Activated CD4-positive, alpha-beta T cell treated with anti-CD3 and anti-CD28 coated beads, Interleukin-2, Interleukin-6, amounts not matched to agents 100 ng/mL and 50 ng/mL, durations not matched to agents 16 hours and 8 hours (primary cell): Measurements from ENCODE around the gene ZRANB3.
A peak's percentile ranks its signal among the peaks of the same experiment; 100 is the strongest.
"Not testable (repeated sequence)": the region's sequence is repeated elsewhere in the genome, so short reads cannot be mapped to it uniquely, and the experiment has no call there.

Experiments
- DNase-seq: peaks from one replicate; pipeline ENCODE4 v3.0.0-alpha.2; 2020

Gene ZRANB3

DNA sequence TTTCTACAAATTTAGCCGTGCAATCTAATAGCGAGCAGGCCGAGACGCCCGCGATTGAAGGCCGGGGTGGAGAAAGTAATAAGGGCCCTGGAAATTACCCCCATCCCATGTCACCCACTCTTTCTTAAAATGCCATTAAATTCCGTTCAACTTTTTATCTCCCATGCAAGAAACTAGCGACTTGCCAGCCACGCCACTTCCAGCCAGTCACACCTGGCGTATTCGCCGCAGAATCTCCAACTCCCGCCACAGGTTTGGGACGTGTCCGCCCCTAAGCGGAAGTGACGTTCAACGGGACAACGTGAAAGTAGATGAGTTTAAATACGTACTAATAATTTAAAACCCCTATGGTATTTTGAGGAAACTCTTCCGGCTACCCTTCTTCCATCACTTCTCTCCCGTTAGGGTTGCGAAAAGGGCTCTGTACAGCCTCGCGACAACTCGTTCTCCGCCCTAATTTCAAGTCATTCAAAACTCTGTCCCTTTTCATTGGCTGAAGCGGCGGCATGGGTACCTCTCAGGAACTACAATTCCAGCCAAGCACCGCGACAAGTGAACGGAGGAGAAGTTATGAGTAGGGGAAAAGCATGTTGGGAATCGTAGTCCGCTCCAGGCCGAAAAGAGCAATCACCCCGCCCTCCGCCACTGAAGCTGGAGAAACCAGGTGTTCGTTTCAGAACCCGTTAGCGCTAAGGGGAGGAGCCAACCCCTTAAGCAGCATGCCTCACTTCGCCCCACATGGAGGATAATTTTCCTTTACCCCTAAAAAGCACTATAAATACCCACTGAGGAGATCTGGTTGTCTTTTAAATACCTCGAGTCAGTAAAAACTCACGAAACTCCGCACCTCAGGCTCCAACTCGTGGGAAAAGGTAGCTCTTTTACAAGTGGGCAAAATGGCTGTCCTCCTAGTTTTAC is at the start of gene ZRANB3:
Gene ZRANB3 (minus strand): TSS at position 906 of the 918 bp plus-strand sequence.
- peak; percentile 96 for DNase-seq

DNA sequence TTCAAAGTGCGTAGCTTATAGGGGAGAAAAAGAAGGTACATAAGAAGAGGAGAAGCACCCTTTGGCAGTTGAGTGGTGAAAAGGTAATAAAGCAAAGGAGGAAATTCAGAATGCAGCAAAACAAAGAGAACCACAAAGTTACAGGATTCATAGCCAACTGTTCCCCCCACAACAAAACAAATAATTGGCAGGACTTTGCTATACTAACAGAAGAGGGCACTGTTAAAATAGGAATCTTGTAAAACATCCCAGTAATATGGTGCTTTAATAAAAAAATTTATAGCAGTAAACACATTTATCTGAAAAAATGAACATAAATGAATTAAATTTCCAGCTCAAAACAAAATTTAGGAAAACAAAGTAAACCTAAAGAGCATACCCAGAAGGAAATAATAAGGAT is 42.6 kb upstream of the ZRANB3 start:
- no peak for DNase-seq

- DNase-seq, result no peak
Measured at GRCh38 chr2:135570884-135571283, 39.9 kb upstream of the ZRANB3 start.

- DNase-seq, result peak; percentile 16
Measured at GRCh38 chr2:135563793-135564192, 32.8 kb upstream of the ZRANB3 start.

DNA sequence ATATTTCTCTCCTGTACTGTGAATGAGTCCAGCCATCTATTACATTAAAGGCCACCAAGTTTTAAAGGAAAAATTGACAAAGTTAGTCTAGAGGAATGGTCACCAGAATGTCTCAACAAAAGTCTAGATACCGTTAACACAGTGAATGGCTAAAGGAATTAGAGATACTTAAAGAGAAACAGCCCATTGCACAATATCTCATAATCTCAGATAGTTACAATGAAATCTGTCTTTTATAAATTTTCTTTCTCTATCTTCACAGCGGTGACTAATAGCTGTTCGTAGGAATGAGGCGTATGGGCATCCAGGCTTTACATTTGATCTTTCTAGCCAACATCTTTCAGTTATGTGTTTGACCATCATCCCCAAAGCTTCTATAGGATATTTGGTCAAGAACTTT is 30.9 kb upstream of the ZRANB3 start:
- no peak for DNase-seq

DNA sequence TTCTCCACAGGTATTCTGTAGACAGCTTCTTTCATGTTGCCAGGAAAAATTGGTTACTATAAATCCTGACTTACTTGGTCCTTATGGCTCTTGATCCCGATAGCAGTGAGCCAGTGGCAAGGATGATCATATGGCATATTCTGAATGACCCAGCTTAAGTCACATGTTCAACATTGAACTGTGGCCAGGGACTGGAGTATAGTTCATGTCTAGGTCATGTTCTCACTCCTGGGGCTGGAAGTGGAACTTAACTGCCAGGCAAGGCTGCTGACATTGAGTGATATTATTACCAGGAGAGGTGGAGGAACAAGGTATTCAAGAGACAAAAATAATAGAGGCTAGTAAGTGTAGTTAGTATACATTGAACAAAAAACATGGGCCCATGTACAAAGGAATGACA is 26.5 kb upstream of the ZRANB3 start:
- no peak for DNase-seq

- DNase-seq, result no peak
Measured at GRCh38 chr2:135555311-135555710, 24.3 kb upstream of the ZRANB3 start.

DNA sequence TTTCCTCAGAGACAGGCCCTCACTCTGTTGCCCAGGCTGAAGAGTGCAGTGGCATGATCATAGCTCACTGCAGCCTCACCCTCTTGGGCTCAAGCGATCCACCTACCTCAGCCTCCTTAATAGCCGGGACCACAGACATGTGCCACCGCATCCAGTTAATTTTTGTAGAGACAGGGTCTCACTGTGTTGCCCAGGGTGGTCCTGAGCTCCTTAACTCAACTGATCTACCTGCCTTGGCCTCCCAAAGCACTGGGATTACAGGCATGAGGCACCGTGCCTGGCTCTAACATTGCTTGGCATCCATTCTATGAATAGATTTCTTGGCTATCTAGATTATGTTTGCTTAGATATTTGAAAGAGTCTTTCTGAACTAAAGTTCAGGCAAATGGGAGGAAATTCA is 21.9 kb upstream of the ZRANB3 start:
- DNase-seq, result no peak

- DNase-seq, result no peak
Measured at GRCh38 chr2:135551356-135551755, 20.3 kb upstream of the ZRANB3 start.

GRCh38 chr2:135547311-135547710 is 16.3 kb upstream of the ZRANB3 start:
- DNase-seq, result no peak

DNA sequence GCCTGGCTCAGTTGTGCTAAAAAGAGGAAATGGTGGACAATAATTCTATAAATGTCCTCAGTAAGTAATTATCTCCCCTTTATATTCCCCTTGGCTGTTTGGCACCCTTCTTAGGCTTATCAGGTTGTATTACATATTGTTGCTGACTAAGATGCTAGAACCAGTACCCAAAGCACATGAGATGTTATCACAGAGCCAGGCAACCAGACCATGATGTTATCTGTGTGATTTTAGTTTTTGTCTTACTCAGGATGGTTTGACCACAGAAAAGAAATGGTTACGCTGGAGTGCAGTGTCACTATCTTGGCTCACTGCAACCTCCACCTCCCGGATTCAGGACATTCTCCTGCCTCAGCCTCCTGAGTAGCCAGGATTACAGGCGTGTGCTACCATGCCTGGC is 15.4 kb upstream of the ZRANB3 start:
- DNase-seq, result peak; percentile 68

DNA sequence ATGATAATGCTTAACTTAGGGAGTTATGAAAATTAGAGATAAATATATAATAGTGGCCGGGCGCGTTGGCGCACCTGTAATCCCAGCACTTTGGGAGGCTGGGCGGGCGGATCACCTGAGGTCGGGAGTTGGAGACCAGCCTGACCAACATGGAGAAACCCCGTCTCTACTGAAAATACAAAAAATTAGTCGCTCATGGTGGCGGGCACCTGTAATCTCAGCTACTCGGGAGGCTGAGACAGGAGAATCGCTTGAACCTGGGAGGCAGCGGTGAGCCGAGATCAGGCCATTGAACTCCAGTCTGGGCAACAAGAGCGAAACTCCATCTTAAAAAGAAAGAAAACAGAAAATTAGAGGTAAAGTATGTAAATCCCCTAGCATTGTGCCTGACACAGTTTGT is 2.5 kb upstream of the ZRANB3 start:
- not testable (repeated sequence) for DNase-seq

DNA sequence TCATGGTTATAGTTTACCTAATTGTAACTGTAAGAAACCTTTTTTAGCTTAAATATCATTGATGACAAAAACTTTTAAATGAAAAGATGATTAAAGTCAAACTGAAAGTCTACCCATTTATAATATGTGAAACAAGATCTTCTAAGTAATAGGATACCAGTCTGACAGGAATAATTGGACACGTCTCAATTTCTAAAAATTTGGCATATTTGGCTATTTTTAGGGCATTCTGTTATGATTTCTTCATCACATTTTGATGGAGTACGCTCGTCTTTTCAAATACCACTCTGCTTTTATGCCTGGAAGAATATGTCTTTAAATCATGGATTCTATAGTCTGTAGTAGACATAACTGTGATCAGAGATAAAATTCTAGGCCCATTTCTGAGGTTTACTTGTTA is 1.6 kb upstream of the ZRANB3 start:
- DNase-seq, result no peak

GRCh38 chr2:135531231-135532197 is 496 bp upstream of the ZRANB3 start, which contains the start of gene R3HDM1:
R3HDM1 (plus strand) TSS chr2:135531484; CDS start chr2:135604846, 73,362 bp downstream.
- peak; percentile 98 for DNase-seq

DNA sequence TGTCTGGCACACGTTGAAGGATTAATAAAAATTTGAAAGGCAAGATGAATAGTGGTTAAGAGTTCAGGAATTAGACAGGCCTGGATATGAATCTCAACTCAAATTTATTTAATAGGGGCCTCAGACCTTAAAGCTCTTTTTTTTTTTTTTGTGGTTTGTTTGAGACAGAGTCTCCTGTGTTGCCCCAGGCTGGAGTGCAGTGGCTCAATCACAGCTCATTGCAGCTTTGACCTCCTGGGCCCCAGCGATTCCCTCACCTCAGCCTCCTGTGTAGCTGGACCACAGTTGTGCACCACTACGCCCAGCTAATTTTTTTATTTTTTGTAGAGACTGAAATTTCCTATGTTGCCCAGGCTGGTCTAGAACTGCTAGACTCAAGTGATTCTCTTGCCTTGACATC is 3.0 kb downstream of the ZRANB3 start:
- DNase-seq, result no peak

- DNase-seq, result no peak
Measured at GRCh38 chr2:135525786-135526185, 5.2 kb downstream of the ZRANB3 start.

GRCh38 chr2:135512099-135512498 is 18.9 kb downstream of the ZRANB3 start:
- DNase-seq, result no peak

GRCh38 chr2:135510577-135510976 is 20.4 kb downstream of the ZRANB3 start:
- no peak for DNase-seq

- no peak for DNase-seq
Measured at GRCh38 chr2:135504811-135505210, 26.2 kb downstream of the ZRANB3 start.

GRCh38 chr2:135498588-135498987 is 32.4 kb downstream of the ZRANB3 start:
- DNase-seq, result not testable (repeated sequence)

DNA sequence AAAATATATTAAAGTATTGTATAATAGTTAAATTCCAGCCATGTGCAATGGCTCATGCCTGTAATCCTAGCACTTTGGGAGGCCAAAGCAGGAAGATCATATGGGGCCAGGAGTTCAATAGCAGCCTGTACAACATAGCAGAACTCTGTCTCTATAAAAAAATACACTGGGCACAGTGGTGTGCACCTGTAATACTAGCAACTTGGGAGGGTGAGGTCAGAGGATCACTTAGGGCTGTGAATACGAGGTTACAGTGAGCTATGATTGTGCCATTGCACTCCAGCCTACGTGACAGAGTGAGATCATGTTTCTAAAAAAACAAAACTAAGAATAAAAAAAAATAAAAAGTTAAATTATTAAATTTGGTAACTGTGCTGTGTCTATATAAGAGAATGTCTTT is 36.1 kb downstream of the ZRANB3 start:
- no peak for DNase-seq

DNA sequence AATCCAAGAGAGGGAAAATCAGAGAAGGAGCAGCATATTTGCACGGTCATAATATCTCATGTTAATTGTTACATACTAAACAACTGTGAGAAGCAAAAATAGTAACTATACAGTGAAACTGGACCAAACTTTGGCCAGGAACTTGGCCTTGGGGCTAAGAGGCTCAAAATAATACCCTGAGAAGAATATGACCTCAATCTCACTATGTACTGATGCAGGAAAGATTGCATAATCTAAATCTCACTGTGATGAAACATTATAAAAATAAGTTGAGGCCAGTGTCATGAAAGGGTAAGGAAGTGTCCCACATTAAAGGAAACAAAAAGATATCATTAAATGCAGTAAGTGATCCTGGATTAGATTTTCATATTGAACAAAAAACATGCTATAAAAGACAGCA is 36.5 kb downstream of the ZRANB3 start:
- DNase-seq, result no peak

GRCh38 chr2:135490376-135490775 is 40.6 kb downstream of the ZRANB3 start:
- DNase-seq, result no peak

GRCh38 chr2:135485441-135485840 is 45.6 kb downstream of the ZRANB3 start:
- no peak for DNase-seq
